Islet of Langerhans (tissue), 1 donor: ENCODE data around the gene IP6K3.

ENCODE experiments used
- FAIRE-seq: peaks from one replicate; lab custom pipeline; 2011; peaks lifted over from hg19 to GRCh38; lab: Jason Lieb, UNC

Gene IP6K3

DNA sequence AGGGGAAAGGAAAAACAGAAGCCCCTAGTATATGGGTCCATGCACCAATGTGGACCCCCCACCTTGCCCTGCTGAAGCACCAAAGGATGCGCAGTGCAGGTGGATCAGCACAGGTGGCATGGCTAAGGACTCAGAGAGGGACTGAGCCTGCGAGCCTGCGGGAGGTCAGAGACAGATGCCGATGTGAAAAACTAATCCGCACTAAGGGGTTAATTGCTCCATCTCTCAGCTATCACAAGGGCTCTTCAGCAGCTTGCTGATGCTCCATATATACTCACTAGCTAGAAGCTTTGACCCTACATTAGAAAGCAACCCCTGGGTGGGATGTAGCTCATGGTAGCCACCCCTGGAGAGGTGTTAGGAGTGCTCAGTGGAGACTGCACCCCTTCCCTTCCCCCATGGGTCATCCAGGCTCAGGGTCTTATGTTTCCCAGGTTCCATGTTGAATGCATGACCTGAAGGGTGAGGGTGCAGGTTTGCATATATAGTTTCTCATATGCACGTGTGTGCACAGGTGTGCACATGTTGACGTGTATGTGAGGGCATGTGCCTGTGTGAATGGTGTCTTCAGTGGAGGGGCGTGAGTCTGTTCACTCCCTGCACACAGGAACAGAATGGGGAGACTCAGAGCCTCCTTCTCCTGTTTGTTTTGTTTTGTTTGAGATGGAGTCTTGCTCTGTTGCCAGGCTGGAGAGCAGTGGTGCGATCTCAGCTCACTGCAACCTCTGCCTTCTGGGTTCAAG, 13.4 kb upstream of the IP6K3 start:
- no peak for FAIRE-seq

DNA sequence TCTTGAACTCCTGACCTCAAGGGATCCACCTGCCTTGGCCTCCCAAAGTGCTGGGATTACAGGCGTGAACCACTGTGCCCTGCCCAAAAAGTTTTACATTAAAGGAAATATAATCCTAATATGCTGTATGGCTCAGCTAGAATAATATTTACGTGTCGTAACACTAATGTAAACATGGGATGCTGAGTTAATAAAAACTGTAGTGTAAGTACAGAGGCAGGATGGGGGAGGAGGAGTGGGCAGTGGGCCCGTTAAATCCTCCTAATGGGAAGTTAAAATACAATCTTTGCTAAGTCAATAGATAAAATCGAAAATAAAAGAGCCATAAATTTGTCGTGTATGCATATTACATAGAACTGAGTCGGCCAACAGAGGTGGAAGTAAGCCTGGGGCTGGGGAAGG, 12.1 kb upstream of the IP6K3 start:
- FAIRE-seq = no peak

DNA sequence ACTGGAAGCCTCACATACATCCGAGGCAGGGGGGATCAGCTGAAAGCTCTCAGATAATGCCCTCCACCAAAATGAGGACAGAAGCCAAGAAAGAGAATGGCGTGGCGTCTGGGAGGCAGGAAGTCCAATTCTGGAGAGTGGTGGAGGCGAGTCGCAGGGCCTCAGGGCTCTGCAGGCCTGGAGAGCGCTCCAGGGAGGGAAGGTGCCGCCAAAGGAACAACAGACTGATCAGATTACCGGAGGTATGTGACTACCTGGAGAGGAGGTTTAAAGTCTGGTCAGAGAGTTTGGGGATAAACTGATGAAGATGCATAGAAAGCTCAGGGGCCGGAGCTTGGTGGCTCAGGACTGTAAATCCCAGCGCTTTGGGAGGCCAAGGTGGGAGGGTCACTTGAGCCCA, 11.2 kb upstream of the IP6K3 start:
- no peak for FAIRE-seq

DNA sequence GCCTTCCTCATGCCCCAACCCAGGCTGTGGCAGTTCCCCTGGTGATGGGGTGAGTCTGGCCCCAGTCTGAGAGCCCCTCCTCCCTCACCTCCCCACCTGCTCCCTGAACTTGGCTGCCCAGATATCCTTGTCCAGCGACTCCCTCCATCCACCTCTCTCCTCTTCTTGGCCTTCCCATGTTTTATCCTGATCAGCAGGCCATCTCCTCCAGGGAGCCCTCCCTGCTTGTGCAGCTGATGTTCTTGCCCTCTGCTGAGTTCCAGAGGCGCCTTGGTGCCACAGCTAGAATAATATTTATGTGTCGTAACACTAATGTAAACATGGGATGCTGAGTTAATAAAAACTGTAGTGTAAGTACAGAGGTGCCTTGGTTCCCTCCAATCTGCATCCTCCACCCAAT, 10.4 kb upstream of the IP6K3 start:
- no peak for FAIRE-seq

DNA sequence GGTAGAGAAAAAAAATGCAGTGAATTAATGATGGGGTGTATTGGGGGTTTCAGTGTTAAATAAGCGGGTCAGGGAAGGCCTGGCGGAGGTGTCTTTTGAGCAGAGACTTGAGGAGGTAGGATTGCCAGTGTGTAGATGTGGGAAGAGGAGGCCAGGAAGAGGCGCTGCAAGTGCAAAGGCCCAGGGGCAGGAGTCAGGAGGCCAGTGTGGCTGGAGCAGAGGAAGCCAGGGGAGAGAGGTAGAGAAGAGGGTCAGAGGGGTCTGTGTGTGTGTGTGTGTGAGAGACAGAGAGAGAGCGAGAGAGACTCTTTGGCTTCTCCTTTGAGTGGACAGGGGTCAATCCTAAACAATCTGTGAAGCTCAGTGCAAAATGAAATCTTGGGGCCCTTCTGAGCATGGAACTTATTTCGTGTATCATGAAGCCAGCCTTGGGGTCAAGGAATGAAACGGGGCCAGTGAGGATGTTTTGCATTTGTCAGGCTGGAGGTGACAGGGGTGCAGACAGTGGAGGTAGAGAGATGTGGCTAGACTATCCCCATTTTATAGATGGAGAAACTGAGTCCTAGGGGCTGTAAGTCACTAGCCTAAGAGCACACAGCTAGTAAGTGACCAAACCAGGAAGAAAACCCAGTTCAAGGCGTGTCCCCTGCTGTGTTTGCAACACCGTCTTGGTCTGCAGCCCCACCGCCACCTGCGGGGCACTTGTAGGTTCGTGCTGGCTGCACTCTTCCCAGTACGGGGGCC, 9.7 kb upstream of the IP6K3 start:
- no peak for FAIRE-seq

DNA sequence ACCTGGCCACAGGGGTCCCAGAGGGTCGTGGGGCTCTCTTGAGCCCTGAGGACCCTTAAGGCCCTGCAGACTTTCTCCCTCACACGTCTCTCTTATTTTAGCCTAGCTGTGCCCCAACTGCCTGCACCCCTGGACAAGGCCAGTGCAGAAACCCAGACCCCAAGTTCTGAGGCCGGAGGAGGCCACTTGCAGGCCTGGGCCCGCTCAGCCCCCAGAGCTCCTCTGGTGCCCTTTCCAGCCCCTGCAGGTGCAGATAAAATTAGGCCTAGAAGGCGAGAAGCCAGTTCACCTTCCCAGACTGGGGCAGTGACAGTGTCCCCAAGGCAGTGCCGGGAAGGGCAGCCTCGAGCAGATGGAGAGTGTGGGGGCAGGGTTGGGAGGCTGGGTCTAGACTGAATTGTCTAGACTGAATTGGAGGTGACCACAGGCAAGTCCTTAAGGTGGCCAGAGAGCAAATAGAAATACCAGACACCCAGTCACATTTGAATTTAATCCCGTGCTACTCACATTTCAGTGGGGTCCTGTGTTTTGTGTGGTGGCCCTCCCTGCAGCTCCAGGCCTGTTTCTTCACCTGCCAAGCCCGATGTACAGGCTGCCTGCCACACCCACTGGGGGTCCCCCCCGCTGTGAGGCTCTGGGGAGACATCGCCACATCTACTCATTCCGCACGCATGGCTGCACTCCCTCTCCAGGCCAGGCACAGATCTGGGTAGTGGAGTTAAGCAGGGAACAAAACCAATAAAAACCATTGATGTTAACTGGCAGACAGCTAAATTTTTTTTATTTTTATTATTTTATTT, 8.6 kb upstream of the IP6K3 start:
- FAIRE-seq = no peak

DNA sequence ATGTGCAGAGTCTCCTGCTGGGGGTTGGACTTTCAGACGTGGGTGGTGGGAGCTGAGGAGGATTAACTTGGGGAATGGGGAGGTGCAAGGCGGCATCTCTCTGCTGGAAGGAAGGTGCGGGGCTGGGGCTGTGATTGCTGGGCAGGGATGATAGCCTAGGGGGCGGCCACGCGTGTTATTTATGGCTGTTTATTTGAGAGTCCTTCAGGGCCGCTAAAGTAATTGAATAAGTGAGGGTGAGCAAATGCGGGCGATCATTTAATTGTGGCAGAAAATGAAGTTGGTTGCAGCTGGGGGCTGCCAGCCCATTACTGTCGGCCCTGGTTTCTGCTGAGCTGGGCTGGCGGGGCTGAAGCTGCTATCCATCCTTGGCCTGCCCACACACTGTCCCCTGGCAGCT, 7.5 kb upstream of the IP6K3 start:
- no peak for FAIRE-seq

DNA sequence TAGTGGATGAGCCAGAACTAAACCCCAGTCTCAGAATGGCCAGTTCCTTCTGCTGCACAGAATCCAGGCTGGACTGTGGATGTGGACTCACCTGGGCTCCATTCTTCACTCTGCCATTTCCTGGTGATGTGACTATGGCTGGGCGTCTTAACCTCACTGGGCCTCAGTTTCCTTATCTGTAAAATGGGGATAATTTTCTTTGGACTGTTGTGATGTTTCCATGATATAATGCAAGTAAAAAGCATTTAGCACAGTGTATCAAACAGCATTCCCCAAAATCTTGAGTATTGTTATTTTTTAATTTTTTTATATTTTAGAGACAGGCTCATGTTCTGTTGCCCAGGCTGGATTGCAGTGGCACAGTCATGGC, 5.9 kb upstream of the IP6K3 start:
- no peak for FAIRE-seq

DNA sequence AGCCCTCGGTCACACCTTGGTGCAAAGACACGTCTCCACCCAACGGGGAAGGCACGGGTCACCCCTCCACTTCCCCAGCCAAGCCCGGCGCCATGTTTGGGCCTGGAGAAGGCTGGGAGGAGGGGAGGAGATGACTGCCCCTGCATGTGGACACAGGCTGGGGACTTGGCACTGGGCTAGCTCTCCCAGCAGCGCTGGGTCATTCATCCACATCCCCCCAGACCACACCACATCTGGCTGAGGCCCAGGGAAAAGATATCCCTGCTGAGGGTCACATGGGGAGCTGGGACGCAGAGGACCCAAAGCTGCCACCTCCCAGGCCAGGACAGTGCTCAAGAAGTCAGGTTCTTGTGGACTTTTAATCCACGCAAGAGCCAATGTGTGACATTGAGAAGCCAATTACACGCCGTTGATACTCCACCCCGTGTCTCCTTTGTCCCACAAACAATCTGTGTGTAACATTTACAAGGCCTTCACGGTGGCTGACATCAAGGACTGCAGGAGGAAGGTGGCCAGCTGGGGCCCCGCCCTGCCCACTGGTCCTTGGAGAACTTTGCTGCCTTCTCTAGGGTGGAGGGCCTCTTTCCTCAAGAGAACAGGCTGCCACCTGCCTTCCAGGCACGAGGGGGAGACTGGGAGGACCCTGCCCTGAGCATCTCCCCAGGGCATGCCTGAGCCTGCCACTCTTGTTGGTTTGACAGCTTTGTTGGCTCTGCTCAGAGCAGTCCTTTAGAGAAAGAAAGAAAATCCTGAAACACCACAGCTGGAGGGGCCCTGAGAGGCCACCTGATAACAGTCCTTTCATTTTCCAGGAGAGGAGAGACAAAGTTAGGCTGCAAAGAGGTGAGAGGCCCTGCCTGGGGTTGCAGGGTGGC, 5.3 kb upstream of the IP6K3 start:
- FAIRE-seq = no peak

DNA sequence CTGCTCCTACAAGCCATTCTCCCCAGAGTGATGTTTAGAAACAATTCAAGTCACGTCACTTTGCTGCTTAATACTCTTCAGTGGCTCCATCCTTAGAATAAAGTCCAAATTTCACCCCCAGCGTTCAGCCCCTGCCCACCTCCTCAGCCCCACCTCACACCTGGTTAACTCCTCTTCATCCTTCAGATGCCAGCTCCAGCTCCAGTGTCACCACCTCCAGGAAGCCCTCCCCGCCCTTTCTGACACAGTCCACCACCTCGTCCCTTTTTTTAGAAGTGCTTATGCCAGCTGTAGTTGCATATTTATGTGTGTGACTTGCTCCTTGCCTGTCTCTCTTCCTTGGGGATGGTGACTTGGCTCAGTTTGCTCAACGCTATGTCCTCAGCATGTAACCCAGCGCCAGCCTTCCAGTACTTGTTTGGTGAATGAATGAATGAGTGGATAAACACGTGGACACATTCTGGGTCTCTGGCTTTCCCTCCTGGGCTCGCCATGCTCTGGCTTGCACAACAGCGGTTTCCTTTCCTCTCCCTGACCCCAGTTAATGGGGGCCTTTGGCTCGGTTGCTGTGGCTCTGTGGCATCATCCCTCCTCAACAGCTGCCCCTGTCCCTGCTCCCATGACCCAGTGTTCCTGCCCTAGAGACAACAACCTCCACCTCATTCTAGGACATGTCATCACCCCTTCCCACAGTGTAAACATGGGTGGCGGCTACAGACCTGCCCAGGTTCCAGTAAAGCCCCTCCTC, 3.7 kb upstream of the IP6K3 start:
- no peak for FAIRE-seq

DNA sequence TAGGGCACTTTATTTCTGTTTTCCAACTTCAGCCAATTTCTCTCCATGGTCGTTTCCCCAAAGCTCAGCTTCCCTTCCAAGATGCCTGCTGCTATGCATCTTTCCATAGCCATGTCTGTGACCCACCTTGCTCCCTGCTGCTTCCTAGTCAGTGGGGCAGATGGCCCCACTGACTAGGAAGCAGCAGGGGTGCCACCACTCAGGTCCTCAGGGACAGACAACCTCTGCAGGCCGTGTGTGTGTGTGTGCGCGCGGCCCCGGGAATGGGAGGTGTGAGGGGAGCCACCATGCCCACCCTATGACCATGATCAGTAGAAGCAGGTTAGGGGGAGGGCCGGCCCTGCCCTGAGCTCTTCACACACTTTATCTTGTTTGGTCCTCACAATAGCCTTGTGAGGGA, 2.7 kb upstream of the IP6K3 start:
- FAIRE-seq = no peak

DNA sequence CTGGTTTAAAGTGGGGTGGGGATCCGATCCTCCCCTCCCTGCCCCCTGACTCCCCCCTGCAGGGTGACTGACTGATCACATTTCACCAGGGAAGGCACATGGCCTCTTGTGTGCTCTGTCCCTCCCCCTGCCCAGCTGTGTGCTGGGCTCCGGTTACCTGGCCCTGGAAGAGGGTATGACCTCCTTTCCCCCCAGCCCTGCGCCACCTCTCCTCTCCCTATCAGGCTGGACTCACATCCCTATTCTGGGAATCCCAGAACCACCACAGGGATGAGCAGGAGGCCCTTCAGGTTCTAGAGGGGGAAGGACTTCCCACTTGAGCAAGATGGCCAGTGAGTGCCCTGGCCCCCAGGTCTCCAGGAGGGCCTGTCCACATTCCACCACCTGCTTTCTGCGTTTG, 2.1 kb upstream of the IP6K3 start:
- FAIRE-seq = no peak

DNA sequence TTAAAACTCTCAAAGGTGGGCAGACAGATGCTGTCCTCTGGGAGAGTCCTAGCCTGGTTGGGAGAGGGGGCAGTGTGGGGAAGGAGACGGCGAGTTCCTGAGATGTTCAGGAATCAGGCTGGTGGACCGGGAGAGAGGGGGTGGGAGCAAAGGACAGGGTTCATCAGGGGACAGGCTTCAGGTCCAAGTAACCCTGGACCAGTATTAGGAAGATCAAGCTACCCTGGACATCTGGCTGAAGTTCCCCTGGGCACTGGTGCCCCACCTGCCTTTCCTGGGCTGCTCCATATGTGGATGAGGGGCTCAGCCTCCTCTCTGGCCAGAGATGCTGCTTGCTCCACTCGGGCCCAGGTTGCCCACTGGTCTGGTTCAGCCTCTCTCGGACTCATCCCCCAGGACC, 1.1 kb upstream of the IP6K3 start:
- FAIRE-seq = no peak

DNA sequence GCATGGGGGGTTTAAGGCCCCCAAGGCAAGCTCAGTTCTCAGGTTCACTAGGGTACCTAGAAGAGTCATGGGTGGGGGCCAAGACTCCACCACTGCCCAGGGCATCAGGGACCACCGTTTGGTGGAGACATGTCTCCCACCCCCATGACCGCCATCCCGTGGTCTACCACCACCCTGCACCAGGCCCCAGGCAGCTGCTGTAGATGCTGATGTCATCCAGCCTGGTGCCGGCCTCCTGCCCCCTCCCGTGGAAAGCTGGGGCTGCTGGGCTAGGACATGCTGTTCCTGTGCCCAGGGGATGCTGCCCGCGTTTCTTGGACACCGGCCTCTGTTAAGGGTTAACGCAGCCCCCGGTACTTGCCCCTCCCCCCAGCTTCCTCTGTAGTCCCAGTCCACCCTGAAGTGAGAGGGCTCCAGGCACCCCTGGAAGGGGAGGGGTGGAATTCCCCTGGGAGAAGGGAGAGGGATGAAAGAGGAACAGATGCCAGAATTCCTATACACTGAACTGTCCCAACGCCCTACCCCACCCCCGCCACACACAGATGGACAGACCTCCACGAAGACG, 587 bp downstream of the IP6K3 start:
- FAIRE-seq = no peak

DNA sequence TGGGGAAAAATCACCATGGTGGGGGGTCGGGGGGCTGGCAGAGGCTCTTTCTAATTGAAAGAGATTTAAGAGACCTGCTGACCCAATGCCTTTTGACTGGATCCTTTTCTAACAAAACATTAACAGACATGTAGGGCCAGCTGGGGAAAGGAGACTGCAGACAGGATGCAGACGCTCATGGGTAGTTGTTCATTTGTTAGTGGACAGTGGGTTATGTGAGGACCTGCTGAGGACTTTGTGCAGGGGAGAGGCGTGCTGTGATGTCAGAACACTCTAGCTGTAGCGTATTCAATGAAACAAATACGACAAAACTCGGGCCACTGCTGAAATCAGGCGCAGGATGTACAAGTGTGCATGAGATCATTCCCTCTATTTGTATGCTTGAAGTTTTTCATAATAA, 1.2 kb downstream of the IP6K3 start:
- no peak for FAIRE-seq

DNA sequence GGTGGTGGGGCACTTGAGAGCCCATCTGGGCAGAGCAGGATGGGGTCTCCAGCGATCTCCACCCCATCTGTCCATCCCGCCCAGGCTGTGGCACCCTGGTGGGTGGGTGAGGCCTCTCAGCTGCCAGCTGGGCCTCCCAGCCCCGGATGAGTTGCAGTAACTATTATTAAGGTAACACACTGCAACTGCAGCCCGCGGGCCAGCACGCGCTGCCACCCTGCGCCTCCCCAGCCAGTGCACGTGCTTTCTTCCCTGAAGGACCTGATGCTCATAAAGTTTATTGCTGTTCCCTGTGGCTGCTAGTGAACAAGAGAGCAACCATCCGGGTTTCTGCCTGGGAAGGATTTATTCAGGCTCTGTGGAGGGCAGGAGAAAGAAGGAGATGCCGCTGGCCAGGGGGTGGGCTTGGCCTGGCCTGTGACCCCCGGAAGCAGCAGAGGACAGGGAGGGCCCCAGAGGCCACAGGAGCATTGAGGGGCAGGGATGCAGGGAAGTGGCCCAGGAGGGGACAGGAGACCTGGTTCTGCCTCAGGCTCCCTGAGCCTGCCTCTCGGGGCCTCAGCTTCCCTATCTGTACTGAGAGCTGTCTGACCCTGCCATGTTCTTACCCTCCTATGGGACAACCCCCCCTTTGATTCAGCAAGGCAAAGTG, 1.7 kb downstream of the IP6K3 start:
- FAIRE-seq = no peak

DNA sequence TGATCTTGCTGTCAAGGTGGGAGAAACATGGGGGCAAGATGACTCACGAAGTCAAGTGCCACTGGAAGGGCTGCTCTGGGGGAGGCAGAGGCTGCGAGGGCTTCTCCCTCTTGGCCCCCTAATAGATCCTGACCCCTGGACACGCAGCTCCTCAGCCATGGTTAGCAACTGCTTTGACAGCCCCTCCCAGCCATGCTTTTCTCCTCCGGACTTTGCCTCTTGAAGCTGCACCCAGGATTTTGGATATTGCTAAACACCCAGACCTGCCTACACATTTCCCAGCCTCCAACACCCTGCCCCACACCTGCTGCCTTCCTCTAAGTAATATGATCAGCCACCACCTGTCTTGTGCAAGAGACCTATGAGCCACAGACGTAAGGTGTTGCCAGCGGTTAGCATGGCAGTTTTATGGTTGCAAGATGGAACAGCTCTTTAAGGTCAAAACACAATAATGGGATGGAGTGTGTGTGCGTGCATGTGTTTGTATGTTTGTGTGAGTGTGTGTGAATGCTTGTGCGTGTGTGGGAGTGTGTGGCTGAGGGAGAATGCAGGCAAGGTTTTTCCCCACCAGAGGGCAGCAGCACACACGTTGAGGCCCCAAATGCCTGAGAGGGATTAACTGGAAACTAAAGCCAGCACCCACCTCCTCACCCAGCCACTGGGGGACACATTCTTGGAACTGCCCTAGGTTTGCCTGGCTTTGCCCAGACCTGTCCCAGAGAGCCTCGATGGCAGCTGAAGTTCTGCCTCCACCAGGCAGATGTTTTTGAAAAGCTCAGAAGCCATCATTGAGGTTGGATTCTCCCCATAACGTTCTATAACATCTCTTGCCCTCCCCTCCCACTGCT, 2.5 kb downstream of the IP6K3 start:
- FAIRE-seq = no peak

DNA sequence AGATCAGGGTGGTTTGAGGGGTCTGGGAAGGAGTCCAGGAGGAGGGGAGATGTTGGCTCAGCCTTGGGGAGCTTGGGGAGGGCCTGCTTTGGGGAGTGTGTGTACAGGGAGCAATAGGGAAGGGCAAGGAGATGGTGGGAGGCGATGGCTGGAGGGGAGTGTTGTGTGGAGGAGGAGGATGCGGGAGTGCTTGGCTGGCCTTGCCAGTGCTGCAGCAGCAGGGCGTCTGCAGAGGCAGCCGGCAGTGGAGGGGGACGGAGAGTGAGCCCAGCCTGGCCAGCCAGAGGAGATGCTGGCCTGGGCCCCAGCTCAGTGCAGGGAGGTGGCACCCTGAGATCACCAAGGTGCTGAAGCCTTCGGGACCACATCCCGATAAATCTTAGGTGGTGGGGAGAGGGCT, 3.9 kb downstream of the IP6K3 start:
- FAIRE-seq = no peak

DNA sequence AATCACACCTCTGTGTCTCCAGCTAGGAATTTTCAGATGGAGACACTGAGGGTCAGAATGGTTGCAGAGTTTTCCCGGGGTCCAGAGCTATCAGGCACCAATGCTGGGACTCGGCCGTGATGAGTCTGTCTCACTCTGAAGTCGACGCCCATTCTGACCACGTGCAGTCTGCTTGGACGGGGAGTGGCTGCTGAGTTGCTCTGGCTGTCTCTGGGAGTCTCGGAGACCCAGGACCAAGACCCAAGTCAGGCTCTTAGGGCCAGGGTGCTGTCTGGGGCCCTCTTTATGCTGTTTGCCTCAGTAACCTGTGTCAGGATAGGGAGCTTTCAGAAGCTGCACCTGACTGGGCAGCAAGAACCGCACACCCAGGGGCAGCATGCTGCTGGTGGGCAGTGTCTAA, 4.6 kb downstream of the IP6K3 start:
- no peak for FAIRE-seq

DNA sequence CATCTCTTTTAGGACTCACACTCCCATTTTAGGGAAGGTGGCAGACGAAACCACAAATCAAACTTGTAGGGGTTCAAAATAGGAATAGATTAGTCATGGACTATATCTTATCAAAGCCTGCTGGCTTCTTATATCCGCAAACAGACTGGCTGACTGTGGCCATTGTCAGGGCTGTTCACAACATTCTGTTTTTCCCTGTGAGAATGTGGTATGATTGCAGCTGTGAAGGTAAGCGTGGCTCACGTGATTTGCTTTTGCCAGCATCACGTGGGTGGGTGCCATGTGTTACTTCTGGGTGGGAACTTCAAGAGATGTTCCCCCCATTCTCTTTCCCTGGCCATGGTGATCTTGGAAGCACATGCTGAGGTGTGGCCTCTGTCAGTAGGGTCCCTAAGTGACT, 5.9 kb downstream of the IP6K3 start:
- no peak for FAIRE-seq
